Measurements from ENCODE around the gene ZFYVE26. TPM values are rescaled to one million over a fixed set of nuclear protein-coding genes. Genes with fewer than 3 reads are reported as not detected.

ZFYVE26 gene
- polyA plus RNA-seq, 2 of the 4 experiments (the other 2 are of a cell fraction): 4.5 to 11.3 TPM

DNA sequence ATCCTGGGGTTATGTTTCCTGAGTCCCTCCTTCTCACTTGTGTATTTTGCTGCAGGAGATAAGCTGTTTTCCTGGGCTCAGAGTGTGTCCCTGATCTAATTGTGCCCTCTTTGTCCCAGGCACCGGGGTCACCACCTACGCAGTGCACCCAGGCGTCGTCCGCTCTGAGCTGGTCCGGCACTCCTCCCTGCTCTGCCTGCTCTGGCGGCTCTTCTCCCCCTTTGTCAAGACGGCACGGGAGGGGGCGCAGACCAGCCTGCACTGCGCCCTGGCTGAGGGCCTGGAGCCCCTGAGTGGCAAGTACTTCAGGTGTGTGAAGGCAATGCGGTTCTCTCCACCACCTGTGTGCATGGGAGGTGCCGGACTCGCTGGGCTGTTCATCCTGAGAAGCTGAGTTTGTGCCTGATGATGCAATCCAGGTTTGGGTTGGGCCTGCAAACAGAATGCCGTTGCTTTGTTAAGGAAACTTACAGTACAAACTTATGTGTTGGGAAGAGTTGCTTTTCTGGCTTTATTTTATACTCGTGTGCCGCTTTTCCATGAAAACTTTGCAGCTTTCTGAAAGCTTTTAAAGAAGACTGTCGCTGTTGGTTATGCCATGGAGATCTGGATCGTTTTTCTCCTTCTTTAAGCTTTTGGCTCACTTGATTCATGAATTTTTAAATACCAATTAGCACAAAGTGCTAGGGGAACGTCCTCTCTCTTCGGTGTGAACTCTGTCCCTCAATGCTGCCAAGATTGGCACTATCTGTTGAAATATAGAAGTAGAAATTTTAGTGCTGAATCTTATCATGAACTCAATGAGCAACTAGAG, 87.1 kb downstream of the ZFYVE26 start:
- TF ChIP-seq, protein P1, sequence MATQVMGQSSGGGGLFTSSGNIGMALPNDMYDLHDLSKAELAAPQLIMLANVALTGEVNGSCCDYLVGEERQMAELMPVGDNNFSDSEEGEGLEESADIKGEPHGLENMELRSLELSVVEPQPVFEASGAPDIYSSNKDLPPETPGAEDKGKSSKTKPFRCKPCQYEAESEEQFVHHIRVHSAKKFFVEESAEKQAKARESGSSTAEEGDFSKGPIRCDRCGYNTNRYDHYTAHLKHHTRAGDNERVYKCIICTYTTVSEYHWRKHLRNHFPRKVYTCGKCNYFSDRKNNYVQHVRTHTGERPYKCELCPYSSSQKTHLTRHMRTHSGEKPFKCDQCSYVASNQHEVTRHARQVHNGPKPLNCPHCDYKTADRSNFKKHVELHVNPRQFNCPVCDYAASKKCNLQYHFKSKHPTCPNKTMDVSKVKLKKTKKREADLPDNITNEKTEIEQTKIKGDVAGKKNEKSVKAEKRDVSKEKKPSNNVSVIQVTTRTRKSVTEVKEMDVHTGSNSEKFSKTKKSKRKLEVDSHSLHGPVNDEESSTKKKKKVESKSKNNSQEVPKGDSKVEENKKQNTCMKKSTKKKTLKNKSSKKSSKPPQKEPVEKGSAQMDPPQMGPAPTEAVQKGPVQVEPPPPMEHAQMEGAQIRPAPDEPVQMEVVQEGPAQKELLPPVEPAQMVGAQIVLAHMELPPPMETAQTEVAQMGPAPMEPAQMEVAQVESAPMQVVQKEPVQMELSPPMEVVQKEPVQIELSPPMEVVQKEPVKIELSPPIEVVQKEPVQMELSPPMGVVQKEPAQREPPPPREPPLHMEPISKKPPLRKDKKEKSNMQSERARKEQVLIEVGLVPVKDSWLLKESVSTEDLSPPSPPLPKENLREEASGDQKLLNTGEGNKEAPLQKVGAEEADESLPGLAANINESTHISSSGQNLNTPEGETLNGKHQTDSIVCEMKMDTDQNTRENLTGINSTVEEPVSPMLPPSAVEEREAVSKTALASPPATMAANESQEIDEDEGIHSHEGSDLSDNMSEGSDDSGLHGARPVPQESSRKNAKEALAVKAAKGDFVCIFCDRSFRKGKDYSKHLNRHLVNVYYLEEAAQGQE (IDR thresholded peaks at IDR 0.05): no peak
- TF ChIP-seq KDM1A (IDR thresholded peaks at IDR 0.05; ENCODE audit: low read depth) (no peak), CHD4 (IDR thresholded peaks at IDR 0.05; ENCODE audit: borderline replicate concordance) (no peak)
- TF ChIP-seq, protein P2, sequence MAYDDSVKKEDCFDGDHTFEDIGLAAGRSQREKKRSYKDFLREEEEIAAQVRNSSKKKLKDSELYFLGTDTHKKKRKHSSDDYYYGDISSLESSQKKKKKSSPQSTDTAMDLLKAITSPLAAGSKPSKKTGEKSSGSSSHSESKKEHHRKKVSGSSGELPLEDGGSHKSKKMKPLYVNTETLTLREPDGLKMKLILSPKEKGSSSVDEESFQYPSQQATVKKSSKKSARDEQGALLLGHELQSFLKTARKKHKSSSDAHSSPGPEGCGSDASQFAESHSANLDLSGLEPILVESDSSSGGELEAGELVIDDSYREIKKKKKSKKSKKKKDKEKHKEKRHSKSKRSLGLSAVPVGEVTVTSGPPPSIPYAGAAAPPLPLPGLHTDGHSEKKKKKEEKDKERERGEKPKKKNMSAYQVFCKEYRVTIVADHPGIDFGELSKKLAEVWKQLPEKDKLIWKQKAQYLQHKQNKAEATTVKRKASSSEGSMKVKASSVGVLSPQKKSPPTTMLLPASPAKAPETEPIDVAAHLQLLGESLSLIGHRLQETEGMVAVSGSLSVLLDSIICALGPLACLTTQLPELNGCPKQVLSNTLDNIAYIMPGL (CRISPR knock-in tag; IDR thresholded peaks at IDR 0.05; ENCODE audit: borderline replicate concordance): no peak
- TF ChIP-seq, protein P3, sequence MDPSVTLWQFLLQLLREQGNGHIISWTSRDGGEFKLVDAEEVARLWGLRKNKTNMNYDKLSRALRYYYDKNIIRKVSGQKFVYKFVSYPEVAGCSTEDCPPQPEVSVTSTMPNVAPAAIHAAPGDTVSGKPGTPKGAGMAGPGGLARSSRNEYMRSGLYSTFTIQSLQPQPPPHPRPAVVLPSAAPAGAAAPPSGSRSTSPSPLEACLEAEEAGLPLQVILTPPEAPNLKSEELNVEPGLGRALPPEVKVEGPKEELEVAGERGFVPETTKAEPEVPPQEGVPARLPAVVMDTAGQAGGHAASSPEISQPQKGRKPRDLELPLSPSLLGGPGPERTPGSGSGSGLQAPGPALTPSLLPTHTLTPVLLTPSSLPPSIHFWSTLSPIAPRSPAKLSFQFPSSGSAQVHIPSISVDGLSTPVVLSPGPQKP (IDR thresholded peaks at IDR 0.05; ENCODE audit: low read depth, low read length): no peak
- H3K4me1 ChIP-seq: no peaks in the 10 kb centered on the region
- no peak overlapping the region for H3K4me2 ChIP-seq
- no peak overlapping the region for H3K4me3 ChIP-seq
- DNase-seq (ENCODE audit: low read depth in 1 of 2, low spot score in 1 of 2): no peak
- peak overlapping the region in 1 of 2 experiments; percentile 29; a peak in 3 of 6 replicates for H3K27ac ChIP-seq
- H3K9me3 ChIP-seq: peaks cover 3% of the 10 kb centered on the region; the same call in 1 of the 3 replicates
- CTCF ChIA-PET: interaction anchor here (0.6 to 1.7 kb wide), 3 partner anchors 10 to 148 kb away, joined by 3 to 5 read pairs (median 3); no protein-coding TSS in a partner anchor
- no peak for FAIRE-seq
- POLR2A ChIA-PET: no interaction called here
- ATAC-seq: peak in 1 of 2 experiments; percentile 24; a peak in 2 of 6 replicates
- WGBS (ENCODE audit: missing lambda C conversion rate): 80% methylated on average over 15 of the region's 21 CpGs

DNA sequence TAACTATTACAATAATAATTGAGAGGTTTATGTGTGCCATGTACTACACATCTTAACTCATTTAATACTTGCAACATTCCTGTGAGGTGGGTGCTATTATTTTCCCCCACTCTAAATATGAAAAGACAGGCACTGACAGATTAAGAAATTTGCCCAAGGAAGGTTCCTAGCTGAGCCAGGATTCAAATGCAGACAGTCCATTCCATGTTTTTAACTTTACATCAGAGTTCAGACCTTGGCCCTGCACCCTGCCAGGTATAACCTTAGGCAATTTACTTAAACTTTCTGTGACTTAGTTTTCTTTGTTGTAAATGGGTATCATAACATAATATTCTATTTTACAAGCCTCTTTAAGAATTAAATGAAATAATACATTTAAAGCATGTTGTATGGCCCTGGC, 88.1 kb downstream of the ZFYVE26 start:
- ATAC-seq (no peak), FAIRE-seq (no peak)
- POLR2A ChIA-PET: no interaction called here

DNA sequence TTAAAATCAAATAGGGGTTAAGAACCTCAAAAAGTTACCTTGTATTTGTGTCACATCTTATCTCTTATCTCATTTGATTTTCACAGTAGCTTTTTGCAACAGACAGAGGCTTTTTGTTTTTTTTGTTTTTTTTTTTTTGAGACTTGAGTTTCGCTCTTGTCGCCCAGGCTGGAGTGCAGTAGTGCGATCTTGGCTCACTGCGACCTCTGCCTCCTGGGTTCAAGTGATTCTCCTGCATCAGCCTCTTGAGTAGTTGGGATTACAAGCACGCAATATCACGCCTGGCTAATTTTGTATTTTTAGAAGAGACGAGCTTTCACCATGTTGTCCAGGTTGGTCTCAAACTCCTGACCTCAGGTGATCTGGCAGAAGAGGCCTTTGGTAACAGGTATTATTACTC, 89.0 kb downstream of the ZFYVE26 start:
- FAIRE-seq (no peak), DNase-seq (ENCODE audit: low read depth in 1 of 2, low spot score in 1 of 2) (no peak), ATAC-seq (no peak)
- Histone ChIP-seq H3K9me3 (peaks cover 3% of the 10 kb centered on the region; the same call in 1 of the 3 replicates), H3K4me1 (no peaks in the 10 kb centered on the region), H3K27ac (no peak overlapping the region), H3K4me3 (no peak overlapping the region), H3K4me2 (no peak overlapping the region)
- TF ChIP-seq NR3C1 (IDR thresholded peaks at IDR 0.05) (no peak), POLR2A (IDR thresholded peaks at IDR 0.05; ENCODE audit: low read length) (no peak), HEYL (CRISPR knock-in tag; IDR thresholded peaks at IDR 0.05) (no peak), FOSL2 (IDR thresholded peaks at IDR 0.05) (no peak), FOSL2 (CRISPR knock-in tag; IDR thresholded peaks at IDR 0.05) (no peak), HOXB5 (CRISPR knock-in tag; IDR thresholded peaks at IDR 0.05) (no peak), NFE2L2 (conservative IDR thresholded peaks at IDR 0.05; ENCODE audit: low read length) (no peak), ZSCAN20 (CRISPR knock-in tag; IDR thresholded peaks at IDR 0.05) (no peak), SMC3 (IDR thresholded peaks at IDR 0.05) (no peak), MAZ (IDR thresholded peaks at IDR 0.05; ENCODE audit: borderline replicate concordance, low read depth, low read length) (no peak), RNF2 (IDR thresholded peaks at IDR 0.05; ENCODE audit: borderline replicate concordance, low read depth) (no peak)
- TF ChIP-seq, protein P4, sequence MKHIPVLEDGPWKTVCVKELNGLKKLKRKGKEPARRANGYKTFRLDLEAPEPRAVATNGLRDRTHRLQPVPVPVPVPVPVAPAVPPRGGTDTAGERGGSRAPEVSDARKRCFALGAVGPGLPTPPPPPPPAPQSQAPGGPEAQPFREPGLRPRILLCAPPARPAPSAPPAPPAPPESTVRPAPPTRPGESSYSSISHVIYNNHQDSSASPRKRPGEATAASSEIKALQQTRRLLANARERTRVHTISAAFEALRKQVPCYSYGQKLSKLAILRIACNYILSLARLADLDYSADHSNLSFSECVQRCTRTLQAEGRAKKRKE (CRISPR knock-in tag; IDR thresholded peaks at IDR 0.05; ENCODE audit: low read depth): no peak
- 85% methylated on average over 7 of the region's 7 CpGs for WGBS (ENCODE audit: missing lambda C conversion rate)
- ChIA-PET CTCF (interaction anchor here (0.6 to 2.6 kb wide), 4 partner anchors 9 to 142 kb away, joined by 4 to 20 read pairs (median 5); no protein-coding TSS in a partner anchor), POLR2A (no interaction called here)

More for the DNA sequence above, 88.1 kb downstream of the ZFYVE26 start:
- Histone ChIP-seq H3K4me3 (no peak overlapping the region), H3K4me1 (no peaks in the 10 kb centered on the region), H3K9me3 (peaks cover 3% of the 10 kb centered on the region; the same call in 1 of the 3 replicates), H3K4me2 (no peak overlapping the region), H3K27ac (no peak overlapping the region)
- DNase-seq (ENCODE audit: low read depth in 1 of 2, low spot score in 1 of 2): no peak
- CTCF ChIA-PET: interaction anchor here (1.7 to 2.6 kb wide), 3 partner anchors 9 to 24 kb away, joined by 5 to 20 read pairs (median 5); no protein-coding TSS in a partner anchor
- TF ChIP-seq, protein P5, sequence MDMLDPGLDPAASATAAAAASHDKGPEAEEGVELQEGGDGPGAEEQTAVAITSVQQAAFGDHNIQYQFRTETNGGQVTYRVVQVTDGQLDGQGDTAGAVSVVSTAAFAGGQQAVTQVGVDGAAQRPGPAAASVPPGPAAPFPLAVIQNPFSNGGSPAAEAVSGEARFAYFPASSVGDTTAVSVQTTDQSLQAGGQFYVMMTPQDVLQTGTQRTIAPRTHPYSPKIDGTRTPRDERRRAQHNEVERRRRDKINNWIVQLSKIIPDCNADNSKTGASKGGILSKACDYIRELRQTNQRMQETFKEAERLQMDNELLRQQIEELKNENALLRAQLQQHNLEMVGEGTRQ (IDR thresholded peaks at IDR 0.05): no peak
- TF ChIP-seq CBX8 (IDR thresholded peaks at IDR 0.05): no peak
- TF ChIP-seq, protein P6, sequence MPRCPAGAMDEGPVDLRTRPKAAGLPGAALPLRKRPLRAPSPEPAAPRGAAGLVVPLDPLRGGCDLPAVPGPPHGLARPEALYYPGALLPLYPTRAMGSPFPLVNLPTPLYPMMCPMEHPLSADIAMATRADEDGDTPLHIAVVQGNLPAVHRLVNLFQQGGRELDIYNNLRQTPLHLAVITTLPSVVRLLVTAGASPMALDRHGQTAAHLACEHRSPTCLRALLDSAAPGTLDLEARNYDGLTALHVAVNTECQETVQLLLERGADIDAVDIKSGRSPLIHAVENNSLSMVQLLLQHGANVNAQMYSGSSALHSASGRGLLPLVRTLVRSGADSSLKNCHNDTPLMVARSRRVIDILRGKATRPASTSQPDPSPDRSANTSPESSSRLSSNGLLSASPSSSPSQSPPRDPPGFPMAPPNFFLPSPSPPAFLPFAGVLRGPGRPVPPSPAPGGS (IDR thresholded peaks at IDR 0.05): no peak

All from A549 (cell line).